A549 treated with Mapracorat at 1 μM for 4 hours (cell line): ENCODE data around the gene MEIOB. TPM values are rescaled to one million over a fixed set of nuclear protein-coding genes. Genes with fewer than 3 reads are reported as not detected.

Source experiments
- total RNA-seq: library from RNA; stranded (reverse); fragments of 200-300 nt; extraction: Qiagen RNA extraction; gene quantifications from 5 replicates; pipeline ENCODE4 v1.2.3, GENCODE V29; 2022

MEIOB gene, protein sequence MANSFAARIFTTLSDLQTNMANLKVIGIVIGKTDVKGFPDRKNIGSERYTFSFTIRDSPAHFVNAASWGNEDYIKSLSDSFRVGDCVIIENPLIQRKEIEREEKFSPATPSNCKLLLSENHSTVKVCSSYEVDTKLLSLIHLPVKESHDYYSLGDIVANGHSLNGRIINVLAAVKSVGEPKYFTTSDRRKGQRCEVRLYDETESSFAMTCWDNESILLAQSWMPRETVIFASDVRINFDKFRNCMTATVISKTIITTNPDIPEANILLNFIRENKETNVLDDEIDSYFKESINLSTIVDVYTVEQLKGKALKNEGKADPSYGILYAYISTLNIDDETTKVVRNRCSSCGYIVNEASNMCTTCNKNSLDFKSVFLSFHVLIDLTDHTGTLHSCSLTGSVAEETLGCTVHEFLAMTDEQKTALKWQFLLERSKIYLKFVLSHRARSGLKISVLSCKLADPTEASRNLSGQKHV
- total RNA-seq = 1.1 to 1.9 TPM (median 1.4 TPM) in 5 replicates

DNA sequence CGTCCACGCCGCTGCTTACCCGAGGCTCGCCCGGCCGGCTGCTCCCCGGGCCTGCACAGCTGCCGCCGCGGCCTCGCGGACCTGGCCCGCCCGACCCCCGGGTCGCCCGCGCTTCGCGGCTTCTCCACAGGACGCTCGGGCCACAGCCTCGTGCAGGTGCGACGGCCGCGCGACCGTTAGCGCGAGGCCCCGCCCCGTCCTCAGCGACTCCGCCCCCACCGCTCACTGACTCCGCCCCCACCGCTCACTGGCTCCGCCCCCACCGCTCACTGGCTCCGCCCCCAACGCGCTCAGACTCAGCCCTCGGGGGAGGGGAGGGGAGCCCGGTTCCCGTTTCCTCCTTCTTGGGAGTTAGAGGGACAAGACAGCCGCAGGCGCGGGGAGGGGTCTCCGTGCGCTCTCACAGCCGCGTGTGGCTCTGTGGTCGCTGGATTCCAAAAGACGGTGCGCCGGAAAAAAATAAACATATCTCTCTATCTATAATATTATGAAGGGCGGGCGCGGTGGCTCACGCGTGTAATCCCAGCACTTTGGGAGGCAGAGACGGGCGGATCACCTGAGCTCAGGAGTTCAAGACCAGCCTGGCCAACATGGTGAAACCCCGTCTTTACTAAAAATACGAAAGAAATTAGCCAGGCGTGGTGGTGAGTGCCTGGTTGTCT is at the start of gene MEIOB:
MEIOB (minus strand) TSS at position 191 of the 662 bp plus-strand sequence. CDS start 3,989 bp downstream, outside the sequence.

DNA sequence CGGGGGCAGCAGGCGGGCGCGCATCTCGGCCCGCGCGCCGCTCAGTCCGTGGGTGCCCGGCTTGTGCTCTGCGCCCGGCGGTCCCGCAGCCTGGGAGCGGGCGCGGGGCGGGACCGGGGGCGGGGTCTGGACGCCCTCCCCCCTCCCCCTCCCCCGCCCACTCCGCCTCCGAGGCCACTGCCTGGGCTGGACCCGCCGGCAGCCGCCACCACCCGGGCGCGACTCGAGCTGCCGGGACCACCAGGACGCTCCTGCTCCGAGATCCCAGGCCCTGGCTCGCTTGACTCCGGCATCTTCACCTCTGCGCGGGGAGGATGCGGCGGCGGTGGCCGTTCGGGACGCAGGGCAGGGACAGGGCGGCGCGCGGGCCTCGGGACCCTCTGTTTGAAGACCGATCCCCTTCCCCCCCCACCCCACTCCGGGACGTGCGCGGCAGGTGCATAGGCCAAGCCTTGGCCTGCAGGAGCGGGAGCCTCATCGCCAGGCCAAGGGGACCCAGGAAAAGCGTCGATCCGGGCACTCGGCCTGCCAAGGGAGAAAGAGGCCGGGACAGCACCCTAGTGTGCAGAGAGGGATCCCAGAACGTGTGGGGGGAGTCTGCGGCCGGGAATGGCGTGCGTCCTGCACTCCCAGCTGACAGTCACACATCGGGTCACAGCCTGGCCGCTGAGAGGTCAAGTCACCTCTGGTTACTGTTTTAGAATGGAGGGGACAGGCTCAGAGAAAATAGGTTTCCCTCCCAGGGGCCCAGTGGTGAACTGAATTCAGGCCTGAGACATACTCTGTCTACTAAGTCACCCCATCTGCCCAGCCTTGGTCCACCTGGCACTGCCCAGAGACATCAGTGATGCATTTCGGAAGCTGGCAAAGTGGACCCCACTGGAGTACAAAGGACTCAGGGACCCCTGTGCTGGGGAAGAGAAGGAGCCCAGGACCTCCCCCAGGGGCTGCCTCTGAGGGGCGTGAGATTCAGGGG is 46.7 kb upstream of the MEIOB start, which contains the start of gene HS3ST6:
HS3ST6 (minus strand) TSS at position 65 of the 976 bp plus-strand sequence. CDS start 92 bp downstream, outside the sequence.

DNA sequence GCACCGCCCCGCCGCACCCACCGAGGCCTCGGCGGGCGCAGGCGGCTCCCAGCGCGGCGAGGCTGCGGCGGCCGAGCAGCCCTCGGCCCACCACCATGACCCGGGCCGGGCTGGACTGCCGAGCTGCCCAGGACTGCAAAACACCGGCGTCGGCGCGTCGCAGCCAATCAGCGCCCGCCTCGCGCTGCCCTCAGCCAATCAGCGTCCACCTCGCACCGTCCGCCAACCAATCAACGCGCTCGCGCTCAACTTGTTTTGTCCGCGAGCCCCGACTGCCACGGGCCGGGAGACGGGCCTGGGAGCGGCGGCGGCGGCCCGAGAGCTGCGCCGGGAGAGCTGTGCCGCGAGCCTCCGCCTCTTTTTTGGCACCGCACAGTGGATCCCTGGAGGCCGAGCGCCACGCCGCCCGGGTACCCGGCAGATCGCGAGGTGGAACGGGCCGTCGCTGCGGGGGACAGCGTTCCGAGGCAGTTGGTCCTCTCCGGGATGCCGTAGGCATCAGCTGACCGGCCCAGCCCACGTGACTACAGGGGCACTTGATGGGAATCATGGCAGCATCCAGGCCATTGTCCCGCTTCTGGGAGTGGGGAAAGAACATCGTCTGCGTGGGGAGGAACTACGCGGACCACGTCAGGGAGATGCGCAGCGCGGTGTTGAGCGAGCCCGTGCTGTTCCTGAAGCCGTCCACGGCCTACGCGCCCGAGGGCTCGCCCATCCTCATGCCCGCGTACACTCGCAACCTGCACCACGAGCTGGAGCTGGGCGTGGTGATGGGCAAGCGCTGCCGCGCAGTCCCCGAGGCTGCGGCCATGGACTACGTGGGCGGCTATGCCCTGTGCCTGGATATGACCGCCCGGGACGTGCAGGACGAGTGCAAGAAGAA is 45.0 kb downstream of the MEIOB start, which contains the start of the genes FAHD1 and HAGH:
FAHD1 (plus strand) TSS at position 516 of the 883 bp plus-strand sequence; CDS start at position 549, 33 bp downstream.
HAGH (minus strand) TSS at position 135 of the 883 bp plus-strand sequence; CDS start at position 97, 38 bp downstream.

DNA sequence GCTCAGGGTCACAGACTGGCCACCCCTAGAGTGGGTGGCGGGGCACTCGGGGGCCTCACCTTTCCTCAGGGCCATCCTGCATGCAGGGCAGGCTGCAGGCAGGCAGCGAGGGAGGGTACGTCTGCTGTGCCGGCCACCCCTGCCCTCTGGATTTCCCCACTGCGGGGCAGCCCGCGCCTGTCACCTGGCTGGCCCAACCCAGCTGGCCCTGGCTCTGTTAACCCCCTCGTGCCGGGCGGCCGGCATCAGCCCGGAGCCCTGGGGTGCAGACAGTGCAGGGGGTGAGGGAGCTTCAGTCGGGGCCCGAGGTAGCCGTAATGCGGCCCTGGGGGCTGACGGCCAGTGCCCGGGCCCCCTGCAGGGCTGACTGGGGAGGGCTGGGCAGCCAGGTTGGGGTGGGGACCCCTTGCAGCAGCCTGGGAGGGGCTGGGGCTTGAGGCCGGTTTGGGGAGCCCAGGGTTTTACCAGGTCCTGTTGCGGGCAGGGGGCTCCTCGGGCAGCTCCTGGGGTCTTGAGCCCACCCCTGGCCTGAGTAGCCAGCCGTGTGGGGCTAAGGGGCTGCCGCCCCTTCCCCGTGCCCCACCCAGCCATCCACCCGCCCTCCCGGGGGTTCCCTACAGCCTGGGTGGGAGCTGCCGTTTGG is 78.3 kb downstream of the MEIOB start, which contains the start of gene IGFALS:
IGFALS (minus strand) TSS at position 128 of the 643 bp plus-strand sequence; CDS start at position 75, 53 bp downstream.

Other genes starting within 250 kb of the MEIOB start
- 167 to 196 TPM (median 178 TPM) in 5 replicates for gene JPT2, start 193.9 kb downstream of the MEIOB start, total RNA-seq
- 40.7 to 70.6 TPM (median 60.8 TPM) in 5 replicates for gene MAPK8IP3, start 166.0 kb downstream of the MEIOB start, total RNA-seq
- gene NME3, start 100.6 kb downstream of the MEIOB start, total RNA-seq = 31.2 to 64.7 TPM (median 62.4 TPM) in 5 replicates
- gene EME2, start 99.4 kb downstream of the MEIOB start, total RNA-seq = 6.0 to 12.0 TPM (median 10.0 TPM) in 5 replicates
- 168 to 282 TPM (median 245 TPM) in 5 replicates for gene MRPS34, start 99.0 kb downstream of the MEIOB start, total RNA-seq
- gene SPSB3, start 89.6 kb downstream of the MEIOB start, total RNA-seq = 17.2 to 28.9 TPM (median 24.8 TPM) in 5 replicates
- gene NUBP2, start 89.2 kb downstream of the MEIOB start, total RNA-seq = 53.4 to 92.2 TPM (median 81.1 TPM) in 5 replicates
- gene IGFALS, start 78.5 kb downstream of the MEIOB start, total RNA-seq = 0.06 to 0.10 TPM (median 0.06 TPM) in 3 of 5 replicates, not detected in the others
- 56.2 to 70.5 TPM (median 67.0 TPM) in 5 replicates for gene HAGH, start 45.3 kb downstream of the MEIOB start, total RNA-seq
- 43.1 to 50.4 TPM (median 48.4 TPM) in 5 replicates for gene FAHD1, start 45.0 kb downstream of the MEIOB start, total RNA-seq
- gene HS3ST6, start 46.3 kb upstream of the MEIOB start, total RNA-seq = 1.5 to 3.1 TPM (median 2.8 TPM) in 5 replicates
- 34.0 to 45.3 TPM (median 40.5 TPM) in 5 replicates for gene MSRB1, start 71.0 kb upstream of the MEIOB start, total RNA-seq
- gene RPL3L, start 82.5 kb upstream of the MEIOB start, total RNA-seq = 0.07 to 0.13 TPM in 2 of 5 replicates, not detected in the others
- gene NDUFB10, start 87.4 kb upstream of the MEIOB start, total RNA-seq = 241 to 346 TPM (median 257 TPM) in 5 replicates
- gene RPS2, start 92.7 kb upstream of the MEIOB start, total RNA-seq = 3,564 to 5,547 TPM (median 5,202 TPM) in 5 replicates
- gene RNF151, start 94.7 kb upstream of the MEIOB start, total RNA-seq = not detected in 5 replicates
- 31.8 to 43.4 TPM (median 38.1 TPM) in 5 replicates for gene TBL3, start 99.9 kb upstream of the MEIOB start, total RNA-seq
- gene NOXO1, start 109.3 kb upstream of the MEIOB start, total RNA-seq = 0.19 to 0.38 TPM (median 0.26 TPM) in 4 of 5 replicates, not detected in the other
- gene GFER, start 112.0 kb upstream of the MEIOB start, total RNA-seq = 25.8 to 46.2 TPM (median 44.5 TPM) in 5 replicates
- 6.5 to 9.5 TPM (median 7.7 TPM) in 5 replicates for gene SYNGR3, start 117.8 kb upstream of the MEIOB start, total RNA-seq
- 43.2 to 63.7 TPM (median 58.6 TPM) in 5 replicates for gene ZNF598, start 137.7 kb upstream of the MEIOB start, total RNA-seq
- 0.52 to 0.94 TPM (median 0.70 TPM) in 5 replicates for gene NPW, start 147.6 kb upstream of the MEIOB start, total RNA-seq
- 40.1 to 62.6 TPM (median 58.3 TPM) in 5 replicates for gene NHERF2, start 154.7 kb upstream of the MEIOB start, total RNA-seq
- 34.2 to 50.8 TPM (median 47.0 TPM) in 5 replicates for gene NTHL1, start 175.7 kb upstream of the MEIOB start, total RNA-seq
- gene TSC2, start 175.8 kb upstream of the MEIOB start, total RNA-seq = 29.8 to 45.0 TPM (median 38.0 TPM) in 5 replicates